CD14-positive monocyte (primary cell): ENCODE measurements around the gene TXN2. TPM values are rescaled to one million over a fixed set of nuclear protein-coding genes. Genes with fewer than 3 reads are reported as not detected.
A peak's percentile ranks its signal among the peaks of the same experiment; 100 is the strongest.

ENCODE experiments used
- DNase-seq, 3 donors: peaks; one replicate each; pipeline ENCODE4 v3.0.0-alpha.2; 2011 to 2022
- H2AFZ ChIP-seq: 2 replicates; pipeline ENCODE4 v1.6.0; 2012; ENCODE audit warnings: mild to moderate bottlenecking, low read depth, low read length, inconsistent platforms; ENCODE audit not compliant: insufficient read depth, poor library complexity, severe bottlenecking
- H3K27ac ChIP-seq, 2 donors: 1 replicate in 1 of 2; 2 replicates in 1 of 2; pipeline ENCODE4 v1.5.1; 2012 to 2013; ENCODE audit warnings: low read length in 2 of 2, control low read depth in 1 of 2, inconsistent platforms in 1 of 2, low read depth in 1 of 2, mild to moderate bottlenecking in 1 of 2
- H3K27me3 ChIP-seq, 2 donors: one replicate each; pipeline versions ENCODE4 v1.6.0 to v1.6.1; 2011 to 2013; ENCODE audit warnings: low read length in 2 of 2; ENCODE audit not compliant: control insufficient read depth in 2 of 2, insufficient read depth in 2 of 2
- H3K36me3 ChIP-seq, 2 donors: replicated peaks in 1 of 2; 1 replicate in 1 of 2; 2 replicates in 1 of 2; pipeline versions ENCODE4 v1.5.1 to v1.6.1; 2012 to 2013; ENCODE audit warnings: low read length in 2 of 2, control low read depth in 1 of 2, inconsistent platforms in 1 of 2, mild to moderate bottlenecking in 1 of 2; ENCODE audit not compliant: insufficient read depth in 2 of 2, control insufficient read depth in 1 of 2
- H3K4me1 ChIP-seq, 2 donors: 1 replicate in 1 of 2; 2 replicates in 1 of 2; pipeline versions ENCODE4 v1.5.1 to v1.6.1; 2012 to 2013; ENCODE audit warnings: low read length in 2 of 2, control low read depth in 1 of 2, inconsistent platforms in 1 of 2, mild to moderate bottlenecking in 1 of 2, moderate library complexity in 1 of 2; ENCODE audit not compliant: insufficient read depth in 2 of 2, control insufficient read depth in 1 of 2
- H3K4me2 ChIP-seq: replicated peaks from 2 replicates; pipeline ENCODE3; 2012; ENCODE audit warnings: low read length, moderate library complexity, mild to moderate bottlenecking; ENCODE audit not compliant: poor library complexity, severe bottlenecking; ENCODE audit errors: extremely low read depth
- H3K4me3 ChIP-seq, 3 experiments: fragments of 200-600 bp in 1 of 3; sonication (generic) in 1 of 3; replicated peaks in 1 of 3; 1 replicate in 2 of 3; 2 replicates in 1 of 3; pipeline ENCODE4 v1.5.1; 2011 to 2013; ENCODE audit warnings: low read length in 3 of 3, mild to moderate bottlenecking in 3 of 3, control low read depth in 2 of 3, low read depth in 2 of 3, inconsistent platforms in 1 of 3, moderate library complexity in 1 of 3
- H3K79me2 ChIP-seq: 2 replicates; pipeline ENCODE4 v1.6.0; 2012; ENCODE audit warnings: mild to moderate bottlenecking, control low read depth, inconsistent platforms, low read length, moderate library complexity; ENCODE audit not compliant: insufficient read depth
- H3K9ac ChIP-seq: 2 replicates; pipeline ENCODE4 v1.6.0; 2017; ENCODE audit warnings: low read length, mild to moderate bottlenecking; ENCODE audit not compliant: insufficient read depth, poor library complexity, severe bottlenecking
- H3K9me3 ChIP-seq, 2 donors: replicated peaks in 1 of 2; 1 replicate in 1 of 2; 2 replicates in 1 of 2; pipeline versions ENCODE4 v1.5.1 to v1.6.1; 2012 to 2013; ENCODE audit warnings: low read length in 2 of 2, control low read depth in 1 of 2; ENCODE audit not compliant: control insufficient read depth in 1 of 2, insufficient read depth in 1 of 2
- H4K20me1 ChIP-seq: 2 replicates; pipeline ENCODE4 v1.6.0; 2012; ENCODE audit warnings: mild to moderate bottlenecking, low read length, control low read depth, moderate library complexity; ENCODE audit not compliant: insufficient read depth
- H3K27ac Mint-ChIP-seq, 7 donors: one replicate each; pipeline ENCODE4 v1.8.0; 2020; ENCODE audit warnings: mild to moderate bottlenecking in 7 of 7, mixed read lengths in 7 of 7, moderate library complexity in 6 of 7, inconsistent platforms in 2 of 7
- H3K27me3 Mint-ChIP-seq, 3 donors: one replicate each; pipeline ENCODE4 v1.8.0; 2021 to 2022; ENCODE audit warnings: low read depth in 3 of 3, mild to moderate bottlenecking in 3 of 3, mixed read lengths in 3 of 3, moderate library complexity in 3 of 3, inconsistent platforms in 1 of 3
- H3K36me3 Mint-ChIP-seq, 2 donors: one replicate each; pipeline ENCODE4 v1.8.0; 2020; ENCODE audit warnings: mixed read lengths in 2 of 2, inconsistent platforms in 1 of 2, mild to moderate bottlenecking in 1 of 2
- H3K4me1 Mint-ChIP-seq: one replicate; pipeline ENCODE4 v1.8.0; 2020; ENCODE audit warnings: mild to moderate bottlenecking, mixed read lengths
- H3K4me3 Mint-ChIP-seq, 2 donors: one replicate each; pipeline ENCODE4 v1.8.0; 2020; ENCODE audit warnings: mild to moderate bottlenecking in 2 of 2, mixed read lengths in 2 of 2, moderate library complexity in 1 of 2
- H3K9me3 Mint-ChIP-seq, 7 donors: one replicate each; pipeline ENCODE4 v1.8.0; 2020 to 2022; ENCODE audit warnings: mixed read lengths in 7 of 7, mild to moderate bottlenecking in 6 of 7, moderate library complexity in 6 of 7, inconsistent platforms in 2 of 7
- WGBS: methylation state at CpG from one replicate; pipeline ENCODE4 v1.1.5; 2013; ENCODE audit warnings: missing lambda C conversion rate; ENCODE audit not compliant: insufficient coverage; 5-methylcytosine and 5-hydroxymethylcytosine counted together
- intact Hi-C, 2 donors: fragments of 100-400 bp; cut with micrococcal nuclease; formaldehyde crosslinking; loops; one replicate each; pipeline versions ENCODE4 v1.15.0 to v1.15.1; 2023
- polyA plus RNA-seq, 3 donors: library from polyadenylated mRNA; depleted of rRNA in 1 of 3; unstranded in 2 of 3; stranded (reverse) in 1 of 3; fragments of 300-500 nt in 2 of 3; fragments of >200 nt in 1 of 3; fragmentation: Illumina TruSeq in 2 of 3; gene quantifications; 1 replicate in 2 of 3; 2 replicates in 1 of 3; pipeline ENCODE4 v1.2.3, GENCODE V29; 2012 to 2021
- TF ChIP-seq, protein P1 (sequence below): fragments of 200-600 bp; IDR thresholded peaks from one replicate; pipeline ENCODE4 v1.8.0; 2022; ENCODE audit warnings: antibody characterized with exemption, mild to moderate bottlenecking

Gene TXN2
- polyA plus RNA-seq, 3 donors: 79.8 to 141 (median 140) TPM

DNA sequence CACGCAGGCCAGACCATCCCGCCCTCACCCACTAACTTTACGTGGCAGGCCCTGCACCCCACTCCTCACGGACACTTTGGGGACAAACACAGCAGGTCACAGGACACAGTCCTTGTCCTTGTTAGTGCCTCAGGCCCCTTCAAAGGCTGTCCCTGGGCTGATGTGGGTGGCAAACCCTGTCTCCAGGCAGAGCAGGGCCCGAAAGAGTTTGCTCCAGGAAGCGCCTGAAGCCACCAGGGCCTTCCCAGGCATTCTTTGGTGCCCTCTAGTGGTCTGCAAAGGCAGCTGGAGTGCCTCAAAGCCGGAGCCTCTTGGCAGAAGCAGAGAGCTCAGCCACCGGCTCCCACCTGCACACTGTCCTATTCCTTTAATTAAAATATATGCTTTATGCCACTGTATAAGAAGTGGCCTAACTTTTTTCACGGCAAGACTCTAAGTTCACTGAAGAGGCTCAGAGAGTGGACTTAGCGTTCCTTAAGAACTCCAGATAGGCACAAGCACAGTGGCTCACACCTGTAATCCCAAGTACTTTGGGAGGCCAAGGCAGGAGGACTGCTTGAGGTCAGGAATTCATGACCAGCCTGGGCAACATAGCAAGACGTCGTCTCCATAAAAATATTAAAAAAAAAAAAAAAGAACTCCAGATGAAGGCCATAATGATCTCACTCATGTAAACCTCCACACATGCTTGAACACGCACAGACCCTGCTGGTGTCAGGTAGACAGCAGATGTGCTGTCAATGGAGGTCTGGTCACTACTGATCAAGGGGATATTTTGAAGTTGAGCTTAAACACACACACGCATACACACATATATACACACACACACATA lies 11.1 kb downstream of the TXN2 start:
- Mint-ChIP-seq H3K36me3 (peaks cover 54 to 68% of the 10 kb centered on the region in 2 donors), H3K9me3 (no peaks in the 10 kb centered on the region), H3K4me1 (peaks cover 61% of the 10 kb centered on the region), H3K27me3 (peaks cover 3 to 5% (median 3%) of the 10 kb centered on the region in 3 donors), H3K27ac (peak overlapping the region in 1 of 7 donors; percentile 19), H3K4me3 (no peak overlapping the region)
- intact Hi-C loops: loop anchor here (1.0 to 10.0 kb wide), 3 partner anchors 83 to 169 kb away; partner anchors contain the start of gene MYH9 (in 2 of the 2)
- Histone ChIP-seq H3K9me3 (no peaks in the 10 kb centered on the region), H3K79me2 (peaks cover 40% of the 10 kb centered on the region), H3K4me3 (no peak overlapping the region), H3K4me1 (peaks cover 57 to 60% of the 10 kb centered on the region in 2 donors), H3K27me3 (no peaks in the 10 kb centered on the region), H3K27ac (no peak overlapping the region), H3K4me2 (no peak overlapping the region), H3K36me3 (peaks cover 37 to 46% of the 10 kb centered on the region in 2 donors), H4K20me1 (peaks cover 65% of the 10 kb centered on the region), H3K9ac (no peak overlapping the region), H2AFZ (no peak overlapping the region)
- TF ChIP-seq, protein P1, sequence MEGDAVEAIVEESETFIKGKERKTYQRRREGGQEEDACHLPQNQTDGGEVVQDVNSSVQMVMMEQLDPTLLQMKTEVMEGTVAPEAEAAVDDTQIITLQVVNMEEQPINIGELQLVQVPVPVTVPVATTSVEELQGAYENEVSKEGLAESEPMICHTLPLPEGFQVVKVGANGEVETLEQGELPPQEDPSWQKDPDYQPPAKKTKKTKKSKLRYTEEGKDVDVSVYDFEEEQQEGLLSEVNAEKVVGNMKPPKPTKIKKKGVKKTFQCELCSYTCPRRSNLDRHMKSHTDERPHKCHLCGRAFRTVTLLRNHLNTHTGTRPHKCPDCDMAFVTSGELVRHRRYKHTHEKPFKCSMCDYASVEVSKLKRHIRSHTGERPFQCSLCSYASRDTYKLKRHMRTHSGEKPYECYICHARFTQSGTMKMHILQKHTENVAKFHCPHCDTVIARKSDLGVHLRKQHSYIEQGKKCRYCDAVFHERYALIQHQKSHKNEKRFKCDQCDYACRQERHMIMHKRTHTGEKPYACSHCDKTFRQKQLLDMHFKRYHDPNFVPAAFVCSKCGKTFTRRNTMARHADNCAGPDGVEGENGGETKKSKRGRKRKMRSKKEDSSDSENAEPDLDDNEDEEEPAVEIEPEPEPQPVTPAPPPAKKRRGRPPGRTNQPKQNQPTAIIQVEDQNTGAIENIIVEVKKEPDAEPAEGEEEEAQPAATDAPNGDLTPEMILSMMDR: peak; percentile 92
- 53% methylated on average over 8 of the region's 14 CpGs for WGBS
- DNase-seq: peak; percentile 76 to 81 (median 76)

DNA sequence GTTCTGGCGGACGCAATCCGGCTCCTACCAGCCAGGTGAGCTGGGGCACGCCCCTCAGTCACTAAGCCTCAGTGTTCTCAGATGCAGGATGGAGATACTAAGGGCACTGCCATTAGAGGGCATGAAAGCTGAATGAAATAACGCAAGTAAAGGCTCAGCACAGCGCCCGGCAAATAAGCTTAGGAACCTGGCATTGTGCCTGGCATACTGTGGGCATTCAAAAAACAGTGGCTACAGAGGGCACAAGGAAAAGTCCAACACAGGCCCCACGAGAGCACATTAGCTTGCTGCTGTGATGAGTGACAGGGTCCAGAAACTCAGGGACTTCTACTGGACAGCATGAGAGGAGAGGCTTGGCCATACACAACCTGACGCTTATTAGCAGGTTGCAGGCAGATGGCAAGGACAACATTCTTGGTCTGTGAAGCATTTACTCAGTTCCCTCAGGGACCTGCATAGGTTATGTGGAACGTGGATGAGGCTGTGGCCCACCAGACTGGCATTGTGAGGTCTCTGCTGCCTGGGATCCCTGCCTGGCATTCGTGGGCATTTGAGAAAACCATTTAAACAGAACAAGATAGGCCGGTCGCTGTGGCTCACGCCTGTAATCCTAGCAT lies 12.2 kb downstream of the TXN2 start:
- H3K4me1 Mint-ChIP-seq: peaks cover 57% of the 10 kb centered on the region
- TF ChIP-seq, protein P1: no peak
- H3K4me1 ChIP-seq: peaks cover 56 to 59% of the 10 kb centered on the region in 2 donors
- no peak overlapping the region for H3K4me2 ChIP-seq
- no peak overlapping the region for H3K4me3 Mint-ChIP-seq
- no peak overlapping the region for H2AFZ ChIP-seq
- no peaks in the 10 kb centered on the region for H3K9me3 ChIP-seq
- WGBS: 78% methylated on average over 14 of the region's 14 CpGs
- no peak overlapping the region for H3K27ac ChIP-seq
- intact Hi-C loops: no loop called here
- DNase-seq: no peak
- no peak overlapping the region for H3K9ac ChIP-seq
- H4K20me1 ChIP-seq: peaks cover 58% of the 10 kb centered on the region
- H3K27me3 ChIP-seq: no peaks in the 10 kb centered on the region
- peaks cover 3 to 10% (median 6%) of the 10 kb centered on the region in 3 donors for H3K27me3 Mint-ChIP-seq
- peaks cover 26 to 35% of the 10 kb centered on the region in 2 donors for H3K36me3 ChIP-seq
- H3K9me3 Mint-ChIP-seq: no peaks in the 10 kb centered on the region
- H3K79me2 ChIP-seq: peaks cover 31% of the 10 kb centered on the region
- no peak overlapping the region for H3K4me3 ChIP-seq
- H3K27ac Mint-ChIP-seq: peak overlapping the region in 1 of 7 donors; percentile 71
- peaks cover 44 to 56% of the 10 kb centered on the region in 2 donors for H3K36me3 Mint-ChIP-seq
